GM19351 (cell line): ENCODE results near the gene XIRP2.

Experiments used
- ATAC-seq: cut with Tn5 transposase; IDR thresholded peaks from one replicate; pipeline ENCODE4 v1.9.1; 2021; ENCODE audit warnings: mild to moderate bottlenecking, moderate library complexity; ENCODE audit not compliant: unreplicated experiment

The XIRP2 gene, protein sequence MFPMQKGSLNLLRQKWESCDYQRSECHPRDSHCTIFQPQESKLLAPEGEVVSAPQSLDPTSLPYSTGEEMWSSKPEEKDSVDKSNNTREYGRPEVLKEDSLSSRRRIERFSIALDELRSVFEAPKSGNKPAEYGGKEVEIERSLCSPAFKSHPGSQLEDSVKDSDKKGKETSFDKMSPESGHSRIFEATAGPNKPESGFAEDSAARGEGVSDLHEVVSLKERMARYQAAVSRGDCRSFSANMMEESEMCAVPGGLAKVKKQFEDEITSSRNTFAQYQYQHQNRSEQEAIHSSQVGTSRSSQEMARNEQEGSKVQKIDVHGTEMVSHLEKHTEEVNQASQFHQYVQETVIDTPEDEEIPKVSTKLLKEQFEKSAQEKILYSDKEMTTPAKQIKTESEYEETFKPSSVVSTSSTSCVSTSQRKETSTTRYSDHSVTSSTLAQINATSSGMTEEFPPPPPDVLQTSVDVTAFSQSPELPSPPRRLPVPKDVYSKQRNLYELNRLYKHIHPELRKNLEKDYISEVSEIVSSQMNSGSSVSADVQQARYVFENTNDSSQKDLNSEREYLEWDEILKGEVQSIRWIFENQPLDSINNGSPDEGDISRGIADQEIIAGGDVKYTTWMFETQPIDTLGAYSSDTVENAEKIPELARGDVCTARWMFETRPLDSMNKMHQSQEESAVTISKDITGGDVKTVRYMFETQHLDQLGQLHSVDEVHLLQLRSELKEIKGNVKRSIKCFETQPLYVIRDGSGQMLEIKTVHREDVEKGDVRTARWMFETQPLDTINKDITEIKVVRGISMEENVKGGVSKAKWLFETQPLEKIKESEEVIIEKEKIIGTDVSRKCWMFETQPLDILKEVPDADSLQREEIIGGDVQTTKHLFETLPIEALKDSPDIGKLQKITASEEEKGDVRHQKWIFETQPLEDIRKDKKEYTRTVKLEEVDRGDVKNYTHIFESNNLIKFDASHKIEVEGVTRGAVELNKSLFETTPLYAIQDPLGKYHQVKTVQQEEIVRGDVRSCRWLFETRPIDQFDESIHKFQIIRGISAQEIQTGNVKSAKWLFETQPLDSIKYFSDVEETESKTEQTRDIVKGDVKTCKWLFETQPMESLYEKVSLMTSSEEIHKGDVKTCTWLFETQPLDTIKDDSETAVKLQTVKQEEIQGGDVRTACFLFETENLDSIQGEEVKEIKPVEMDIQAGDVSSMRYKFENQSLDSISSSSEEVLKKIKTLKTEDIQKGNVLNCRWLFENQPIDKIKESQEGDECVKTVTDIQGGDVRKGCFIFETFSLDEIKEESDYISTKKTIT (N-terminal part only)

GRCh38 chr2:166888180-166888579, at the start of gene XIRP2:
Gene XIRP2 (plus strand): TSS chr2:166888480. CDS start chr2:166903483, 15,003 bp downstream.
- ATAC-seq: no peak

GRCh38 chr2:166841152-166841551, 47.1 kb upstream of the XIRP2 start:
- ATAC-seq: no peak

DNA sequence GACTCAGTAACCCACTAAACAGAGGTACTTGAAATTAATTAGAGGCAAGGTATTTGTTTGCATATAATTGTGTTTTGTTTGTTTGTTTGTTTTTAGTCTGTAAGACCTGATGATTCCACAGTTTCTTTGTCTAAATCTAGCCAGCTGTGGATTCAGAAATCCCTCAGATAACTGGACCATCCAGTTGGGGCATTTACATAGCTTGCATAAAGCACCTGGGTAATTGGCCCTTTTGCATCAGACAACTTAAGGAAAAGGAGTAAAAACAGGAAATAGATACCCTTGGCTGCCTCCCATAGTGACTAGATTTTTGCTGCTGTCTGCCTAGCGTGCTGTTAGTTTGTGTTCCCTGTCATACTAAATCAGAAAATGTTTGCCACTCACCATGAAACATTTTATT, 46.6 kb upstream of the XIRP2 start:
- no peak for ATAC-seq

DNA sequence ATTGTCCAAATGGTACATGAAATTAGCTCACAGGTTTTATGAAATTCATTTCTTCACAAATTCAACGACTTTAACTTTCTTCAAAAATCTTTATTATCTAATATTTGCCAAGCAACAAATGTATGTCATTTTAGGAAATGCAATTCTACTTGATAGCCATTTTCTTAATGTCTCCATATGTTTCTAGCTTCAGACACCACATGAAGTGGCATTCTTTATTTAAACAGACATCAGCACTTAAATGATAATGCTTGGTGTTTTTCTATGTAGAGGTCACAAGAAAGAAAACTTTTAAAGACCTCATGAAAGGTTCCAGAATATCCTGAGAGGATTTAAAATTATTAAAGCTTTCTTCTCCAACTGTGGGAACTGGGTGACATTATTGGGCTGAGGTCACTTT, 44.2 kb upstream of the XIRP2 start:
- no peak for ATAC-seq

GRCh38 chr2:166862468-166863132, 25.7 kb upstream of the XIRP2 start:
- ATAC-seq: no peak

DNA sequence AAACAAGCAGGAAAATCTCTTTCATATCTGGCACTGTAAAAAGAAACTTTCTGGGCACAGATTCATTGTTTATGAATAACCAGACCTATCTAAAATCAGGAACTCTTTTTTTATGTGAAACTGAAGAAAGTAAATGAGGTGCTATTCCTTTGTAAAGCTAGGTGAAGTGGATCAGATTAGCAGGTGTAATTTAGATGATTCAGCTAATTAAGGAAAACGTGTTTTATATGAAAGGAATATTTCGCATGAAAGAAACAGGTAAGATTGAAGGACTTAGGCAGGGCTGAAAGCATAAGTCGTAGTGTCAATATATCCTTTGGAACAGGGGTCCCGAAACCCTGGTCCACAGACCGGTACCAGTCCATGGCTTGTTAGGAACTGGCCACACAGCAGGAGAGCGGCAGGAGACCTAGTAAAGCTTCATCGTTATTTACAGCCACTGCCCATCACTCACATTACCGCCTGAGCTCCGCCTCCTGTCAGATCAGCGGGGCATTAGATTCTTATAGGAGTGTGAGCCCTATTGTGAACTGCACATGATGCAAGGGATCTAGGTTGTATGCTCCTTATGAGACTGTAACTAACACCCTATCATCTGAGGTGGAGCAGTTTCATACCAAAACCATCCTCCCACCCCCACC, 20.3 kb upstream of the XIRP2 start:
- no peak for ATAC-seq

GRCh38 chr2:166870346-166870745, 17.9 kb upstream of the XIRP2 start:
- ATAC-seq: no peak

DNA sequence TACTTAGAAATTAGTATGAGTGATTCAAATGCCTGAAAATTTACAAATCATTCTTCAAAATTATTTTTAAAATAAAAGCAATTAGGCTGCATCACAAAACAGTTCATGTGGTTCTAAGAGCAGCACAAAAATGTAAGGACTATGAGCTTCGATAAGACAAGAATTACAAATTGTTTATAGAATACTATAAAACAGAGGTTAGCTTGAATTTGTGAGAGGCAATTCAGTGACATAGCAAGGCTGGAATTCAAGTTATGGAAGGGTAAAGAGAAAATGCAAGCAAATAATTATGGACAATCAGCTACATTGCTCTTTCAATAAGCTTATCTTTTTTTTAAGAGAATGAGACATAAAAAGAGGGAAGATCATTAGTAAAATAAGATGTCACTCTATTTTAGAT, 7.1 kb upstream of the XIRP2 start:
- ATAC-seq: no peak

DNA sequence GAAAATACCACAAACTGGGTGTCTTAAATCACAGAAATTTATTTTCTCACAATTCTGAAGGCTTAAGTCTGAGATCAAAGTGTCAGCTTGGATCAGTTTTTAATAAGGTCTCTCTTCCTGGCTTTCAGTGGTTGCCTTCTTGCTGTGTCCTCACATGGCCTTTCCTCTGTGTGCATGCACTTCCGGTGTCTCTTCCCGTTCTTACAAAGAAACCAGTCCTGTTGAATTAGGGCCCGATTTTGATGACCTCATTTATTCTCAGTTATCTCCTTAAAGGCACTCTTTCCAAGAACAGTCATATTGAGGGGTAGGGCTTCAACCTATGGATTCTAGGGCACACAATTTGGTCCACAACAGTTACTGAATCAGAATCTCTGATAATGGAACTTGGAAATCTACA, 5.4 kb upstream of the XIRP2 start:
- no peak for ATAC-seq

- ATAC-seq: no peak
These were observed 3.4 kb downstream of the XIRP2 start for GRCh38 chr2:166891727-166892126.

DNA sequence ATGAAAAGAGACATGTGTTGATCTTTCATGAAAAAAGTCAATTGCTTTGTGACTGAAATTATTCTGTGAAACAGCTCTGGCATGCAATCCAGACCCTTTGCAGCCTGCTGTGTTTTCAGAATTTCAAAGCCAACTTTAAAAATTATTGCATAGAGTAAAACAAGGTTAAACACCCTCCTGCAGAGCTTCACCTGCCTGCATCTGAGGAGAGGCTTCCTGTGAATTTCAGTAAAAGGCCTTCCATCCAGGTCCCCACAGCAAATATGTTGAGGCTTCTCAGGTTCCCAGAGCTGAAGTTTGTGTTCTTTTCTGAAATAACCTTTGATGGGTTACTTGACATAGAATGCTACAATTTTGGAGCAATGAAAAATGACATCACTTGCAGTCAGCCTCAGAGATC, 4.1 kb downstream of the XIRP2 start:
- no peak for ATAC-seq

DNA sequence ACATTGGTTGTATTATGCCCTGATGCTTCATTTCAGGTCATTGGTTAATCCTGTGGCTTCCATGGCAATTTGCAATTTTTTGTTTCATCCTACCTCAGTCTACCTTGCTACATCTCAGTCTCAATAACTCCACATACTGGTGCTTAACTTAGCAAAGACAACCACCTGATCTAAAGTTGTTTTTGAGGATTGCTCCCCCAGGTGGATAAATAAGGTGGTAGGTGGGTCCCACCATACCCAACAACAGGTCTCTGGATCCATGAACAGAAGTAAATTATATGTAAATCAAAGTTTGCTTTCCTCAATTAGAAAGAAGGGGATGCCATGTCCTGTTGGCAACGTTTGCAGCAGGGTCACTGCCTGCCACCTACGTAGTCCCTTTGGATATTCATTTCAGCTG, 7.0 kb downstream of the XIRP2 start:
- no peak for ATAC-seq

GRCh38 chr2:166897666-166898065, 9.4 kb downstream of the XIRP2 start:
- no peak for ATAC-seq

GRCh38 chr2:166899676-166900075, 11.4 kb downstream of the XIRP2 start:
- no peak for ATAC-seq

DNA sequence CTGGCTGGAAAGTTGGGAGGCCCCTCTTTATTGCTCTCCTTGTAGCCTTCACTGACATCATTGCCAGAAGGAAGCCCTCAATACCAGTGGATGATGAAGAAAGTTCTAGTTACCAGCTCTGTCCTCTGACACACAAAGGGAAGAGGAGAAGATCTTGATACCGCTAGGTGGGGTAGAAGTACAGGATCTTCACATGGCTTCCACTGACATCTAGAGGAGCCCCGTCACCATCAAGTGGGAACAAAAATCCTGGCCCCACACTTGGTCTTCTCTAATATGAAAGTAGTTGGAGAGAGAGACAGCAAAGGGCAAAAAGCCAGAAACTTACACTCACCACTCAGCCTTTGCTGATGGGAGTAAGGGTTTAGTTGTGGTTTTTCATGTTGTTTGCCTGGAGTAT, 12.4 kb downstream of the XIRP2 start:
- ATAC-seq: no peak

DNA sequence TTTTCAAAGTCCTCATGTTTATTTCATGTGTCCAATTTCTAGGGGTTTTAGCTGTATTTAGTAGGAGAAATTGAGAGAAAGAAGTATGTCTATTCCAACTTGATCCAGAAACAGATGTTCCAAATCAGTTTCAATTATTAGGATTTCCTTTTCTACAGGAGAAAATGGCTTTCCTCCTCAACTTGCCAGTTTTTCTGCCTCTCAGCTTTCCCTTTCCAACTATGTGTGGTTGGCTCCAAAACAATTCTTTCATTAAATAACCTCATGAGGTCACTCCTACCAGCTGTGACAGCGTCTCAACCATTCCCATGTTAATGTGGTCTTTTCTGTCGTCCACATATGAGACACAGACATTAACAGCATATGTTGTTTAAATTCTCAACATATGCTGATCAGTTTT, 13.1 kb downstream of the XIRP2 start:
- ATAC-seq: no peak

GRCh38 chr2:166916987-166917386, 28.7 kb downstream of the XIRP2 start:
- no peak for ATAC-seq

GRCh38 chr2:166917415-166917814, 29.1 kb downstream of the XIRP2 start:
- no peak for ATAC-seq

- no peak for ATAC-seq
These were observed 33.1 kb downstream of the XIRP2 start for GRCh38 chr2:166921261-166921896.

- ATAC-seq: no peak
These were observed 36.7 kb downstream of the XIRP2 start for GRCh38 chr2:166924967-166925366.
